Fibroblast of skin of scalp (primary cell): ENCODE results near the gene KCNG2. TPM values are rescaled to one million over a fixed set of nuclear protein-coding genes. Genes with fewer than 3 reads are reported as not detected.
"Not testable (repeated sequence)": the region's sequence is repeated elsewhere in the genome, so short reads cannot be mapped to it uniquely, and the experiment has no call there.

Experiments used
- DNase-seq: peaks from one replicate; pipeline ENCODE4 v3.0.0-alpha.2; 2013
- polyA plus RNA-seq, 2 experiments: library from polyadenylated mRNA; unstranded; fragments of 120-200 nt; gene quantifications; one replicate each; pipeline ENCODE4 v1.2.1, GENCODE V29; 2013; ENCODE audit not compliant: insufficient read length in 2 of 2

The KCNG2 gene
- not detected for polyA plus RNA-seq (2013, experiment 1 of 2; ENCODE audit: insufficient read length)
- polyA plus RNA-seq (2013, experiment 2 of 2; ENCODE audit: insufficient read length) = not detected

GRCh38 chr18:79797518-79798345 is at the start of gene KCNG2:
Gene KCNG2, plus strand, starts transcription at chr18:79797938. Its CDS starts 65,730 bp downstream, at chr18:79863668.
- no peak for DNase-seq

- DNase-seq = no peak
Observed at GRCh38 chr18:79748321-79749180, 49.2 kb upstream of the KCNG2 start.

DNA sequence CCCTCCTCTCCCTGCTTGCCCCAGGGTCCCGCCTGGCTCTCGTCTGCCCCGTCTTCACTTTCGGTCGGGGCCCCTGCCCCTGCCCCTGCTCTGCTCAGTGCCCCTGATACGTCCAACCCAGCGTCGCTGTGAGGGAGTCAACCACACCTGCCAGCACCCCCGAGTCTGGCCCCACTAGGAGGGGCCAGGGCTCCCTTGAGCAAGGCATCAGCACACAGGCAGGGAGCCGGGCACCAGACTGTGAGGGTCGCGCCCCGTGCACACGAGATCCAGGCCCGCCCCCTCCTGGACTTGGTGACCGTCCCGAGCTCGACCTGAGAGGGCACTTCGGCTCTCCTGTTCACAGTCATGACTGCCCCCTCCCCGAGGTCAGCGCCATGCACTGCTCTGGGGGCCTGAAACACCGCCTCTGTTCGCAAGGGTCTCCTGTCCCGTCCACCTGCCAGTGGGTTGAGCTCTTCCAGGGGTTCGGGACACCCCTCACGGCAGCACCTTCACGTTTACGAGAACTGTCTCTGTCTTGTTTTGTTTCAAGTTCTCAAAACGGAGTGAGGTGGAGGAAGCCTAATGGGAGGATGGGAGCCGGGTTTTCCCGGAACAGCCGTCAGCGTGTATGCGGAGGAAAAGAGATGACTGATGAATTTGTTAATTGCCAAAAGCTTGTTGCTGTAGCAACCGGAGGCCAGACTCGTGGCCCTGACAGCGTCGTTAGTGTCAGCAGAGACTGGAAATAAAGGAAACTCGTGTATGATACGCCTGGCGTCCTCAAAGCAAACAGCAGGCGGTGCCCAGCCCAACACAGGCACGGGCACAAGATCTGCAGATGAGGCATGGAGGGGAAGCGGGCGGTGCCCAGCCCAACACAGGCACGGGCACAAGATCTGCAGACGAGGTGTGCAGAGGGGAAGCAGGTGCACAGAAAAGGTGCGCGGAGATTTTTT is 48.2 kb upstream of the KCNG2 start:
- no peak for DNase-seq

- no peak for DNase-seq
Observed at GRCh38 chr18:79750980-79751571, 46.7 kb upstream of the KCNG2 start.

- not testable (repeated sequence) for DNase-seq
Observed at GRCh38 chr18:79751918-79752578, 45.7 kb upstream of the KCNG2 start.

DNA sequence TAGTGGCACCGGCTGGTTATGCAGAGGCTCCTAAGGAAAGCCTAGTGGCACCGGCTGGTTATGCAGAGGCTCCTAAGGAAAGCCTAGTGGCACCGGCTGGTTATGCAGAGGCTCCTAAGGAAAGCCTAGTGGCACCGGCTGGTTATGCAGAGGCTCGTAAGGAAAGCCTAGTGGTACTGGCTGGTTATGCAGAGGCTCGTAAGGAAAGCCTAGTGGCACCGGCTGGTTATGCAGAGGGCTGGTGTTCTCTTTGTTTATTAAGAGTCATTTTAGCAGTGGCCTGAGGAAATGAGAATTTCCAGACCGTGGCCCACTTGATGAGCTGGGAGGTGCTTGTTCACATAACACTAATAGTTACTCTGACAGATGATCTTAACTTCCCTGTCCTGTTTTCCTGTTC is 44.8 kb upstream of the KCNG2 start:
- DNase-seq = not testable (repeated sequence)

- DNase-seq = no peak
Observed at GRCh38 chr18:79753391-79753851, 44.3 kb upstream of the KCNG2 start.

DNA sequence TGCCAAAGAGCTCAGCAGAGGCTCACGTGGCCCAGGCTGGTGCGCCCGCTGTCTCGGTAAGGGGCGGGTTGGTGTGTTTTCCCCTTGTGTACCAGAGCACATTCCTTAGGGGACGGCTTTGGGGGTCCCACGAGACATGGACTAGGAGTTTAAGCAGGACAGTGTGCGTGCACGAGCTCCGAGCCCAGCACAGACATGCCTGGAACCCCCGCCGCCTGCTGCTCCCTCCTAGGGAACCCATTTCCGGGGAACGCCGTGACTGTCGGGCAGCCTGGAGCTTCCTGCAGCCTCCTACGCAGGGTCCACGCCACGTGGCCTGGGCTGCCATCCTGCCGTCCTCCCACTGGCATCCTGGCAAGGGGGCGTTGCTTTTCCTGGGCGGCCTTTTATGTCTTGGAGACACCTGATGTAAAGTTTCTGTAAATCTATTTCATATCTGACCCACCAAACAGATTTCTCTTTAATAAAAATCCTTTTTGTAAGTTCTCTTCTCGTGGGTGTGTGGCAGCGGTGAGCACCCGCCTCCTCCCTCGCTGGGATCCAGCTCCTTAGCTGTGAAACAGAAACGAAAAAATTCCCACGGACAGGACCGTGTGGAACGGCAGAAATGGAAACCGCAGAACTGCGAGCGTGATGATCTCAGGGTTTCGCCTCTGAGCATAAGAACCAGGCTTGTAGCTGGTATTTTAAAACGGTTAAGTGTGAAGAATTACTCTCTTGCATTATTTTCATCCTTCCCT is 43.5 kb upstream of the KCNG2 start:
- DNase-seq = no peak

DNA sequence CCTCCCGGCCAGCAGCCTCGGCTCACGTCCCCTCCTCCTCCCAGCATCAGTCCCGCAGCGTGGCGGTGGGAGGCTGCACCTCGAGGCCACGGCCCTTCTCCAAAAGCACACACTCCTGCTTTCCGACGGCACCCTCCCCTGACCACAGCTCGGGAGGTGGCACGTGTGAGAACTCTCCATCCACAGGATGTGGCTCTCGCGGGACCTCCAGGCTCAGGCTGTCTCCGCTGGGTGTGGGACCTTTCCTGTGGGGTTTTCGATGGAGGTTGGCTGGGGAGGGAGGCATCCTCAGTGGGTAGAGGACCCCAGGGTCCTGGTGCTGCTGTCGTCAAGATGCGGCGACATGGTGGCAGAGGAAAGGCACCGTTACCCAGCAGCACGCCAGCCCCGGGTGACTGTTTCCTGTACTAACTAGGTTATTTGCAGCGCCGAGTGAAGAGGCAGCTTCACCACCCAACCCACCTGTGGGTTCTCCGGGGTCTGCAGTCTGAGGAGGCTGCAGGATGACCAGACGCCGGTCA is 42.8 kb upstream of the KCNG2 start:
- DNase-seq = no peak

- DNase-seq = no peak
Observed at GRCh38 chr18:79755496-79756142, 42.1 kb upstream of the KCNG2 start.

DNA sequence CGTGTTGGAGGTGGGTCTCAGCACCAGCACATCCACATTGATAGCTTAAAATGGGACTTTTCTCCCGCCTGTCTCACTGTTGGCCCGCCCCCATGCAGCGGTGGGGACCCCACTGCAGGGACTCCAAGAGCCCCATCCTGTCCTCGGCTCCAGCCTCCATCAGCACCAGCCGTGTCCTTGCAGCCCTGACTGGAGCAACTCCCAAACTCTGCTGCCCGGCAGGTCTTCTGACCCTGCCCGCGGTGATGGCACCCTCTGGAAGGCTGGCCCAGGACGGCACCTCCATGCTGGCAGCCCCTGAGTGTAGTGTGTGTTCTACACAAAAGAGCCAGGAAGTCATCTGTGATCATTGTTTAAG is 41.6 kb upstream of the KCNG2 start:
- no peak for DNase-seq

- DNase-seq = no peak
Observed at GRCh38 chr18:79756826-79757225, 40.9 kb upstream of the KCNG2 start.

- DNase-seq = no peak
Observed at GRCh38 chr18:79760348-79760747, 37.4 kb upstream of the KCNG2 start.

GRCh38 chr18:79760881-79761280 is 36.9 kb upstream of the KCNG2 start:
- no peak for DNase-seq

DNA sequence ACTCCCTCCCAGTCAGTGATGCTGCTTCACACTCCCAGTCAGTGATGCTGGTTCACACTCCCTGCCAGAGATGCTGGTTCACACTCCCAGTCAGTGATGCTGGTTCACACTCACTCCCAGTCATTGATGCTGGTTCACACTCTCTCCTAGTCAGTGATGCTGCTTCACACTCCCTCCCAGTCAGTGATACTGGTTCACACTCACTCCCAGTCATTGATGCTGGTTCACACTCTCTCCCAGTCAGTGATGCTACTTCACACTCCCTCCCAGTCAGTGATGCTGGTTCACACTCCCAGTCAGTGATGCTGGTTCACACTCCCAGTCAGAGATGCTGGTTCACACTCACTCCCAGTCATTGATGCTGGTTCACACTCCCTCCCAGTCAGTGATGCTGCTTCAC is 34.3 kb upstream of the KCNG2 start:
- no peak for DNase-seq

GRCh38 chr18:79764131-79764530 is 33.6 kb upstream of the KCNG2 start:
- no peak for DNase-seq

- no peak for DNase-seq
Observed at GRCh38 chr18:79765491-79766245, 32.1 kb upstream of the KCNG2 start.

GRCh38 chr18:79766308-79766707 is 31.4 kb upstream of the KCNG2 start:
- no peak for DNase-seq

- no peak for DNase-seq
Observed at GRCh38 chr18:79768745-79769144, 29.0 kb upstream of the KCNG2 start.
